ENCODE data around the gene SLF2.
"Not testable (repeated sequence)": the region's sequence is repeated elsewhere in the genome, so short reads cannot be mapped to it uniquely, and the experiment has no call there.

SLF2 gene

DNA sequence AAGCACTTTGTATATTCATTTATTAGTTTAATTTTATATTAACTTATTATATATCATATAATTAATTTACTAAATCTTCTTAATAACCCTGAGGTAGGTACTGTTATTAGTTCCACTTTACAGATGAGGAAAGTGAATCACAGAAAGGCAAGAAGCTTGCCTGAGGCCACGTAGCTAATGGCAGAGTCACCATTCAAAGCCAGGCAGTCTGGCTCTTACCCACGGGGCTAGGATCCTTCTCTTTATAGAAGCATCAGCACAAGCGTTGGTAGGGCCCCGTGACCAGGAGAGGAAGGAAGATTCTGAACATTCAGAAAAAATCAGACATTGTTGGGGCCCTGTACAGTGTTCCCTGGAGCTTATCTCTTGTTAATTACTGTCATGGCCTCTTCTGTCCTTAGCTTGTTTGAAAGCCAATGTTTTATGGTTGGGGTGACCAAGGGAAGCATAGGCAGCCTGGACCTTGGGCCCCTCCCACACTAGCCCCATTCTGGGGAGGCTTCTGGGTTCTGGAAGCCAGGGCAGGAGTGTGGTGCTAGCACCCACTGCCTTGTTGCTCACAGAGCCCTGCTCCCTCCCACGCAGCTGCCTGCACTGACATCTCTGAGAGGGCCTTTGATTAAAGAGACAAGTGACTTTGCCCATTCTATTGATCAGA is 31.1 kb upstream of the SLF2 start:
- DNase-seq, result no peak

DNA sequence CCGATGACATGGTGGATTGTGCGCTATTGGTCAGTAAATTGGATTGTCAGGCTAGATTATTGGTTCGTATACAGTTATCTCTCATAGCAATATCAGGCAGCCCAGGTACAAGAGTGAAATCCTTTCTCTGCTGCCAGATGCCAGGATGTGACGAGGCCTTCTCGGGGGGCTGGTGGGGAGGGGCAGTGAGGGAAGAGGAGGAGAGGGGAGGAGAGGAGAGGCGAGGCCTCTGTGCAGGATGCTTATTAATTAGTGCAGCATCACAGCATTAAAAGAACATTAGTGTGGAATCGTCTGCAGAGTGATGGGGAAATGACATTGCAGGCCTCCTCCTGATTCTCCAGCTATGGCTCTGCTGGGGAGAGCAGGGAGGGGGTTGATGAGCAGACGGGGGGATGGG is 30.5 kb upstream of the SLF2 start:
- DNase-seq, result no peak

DNA sequence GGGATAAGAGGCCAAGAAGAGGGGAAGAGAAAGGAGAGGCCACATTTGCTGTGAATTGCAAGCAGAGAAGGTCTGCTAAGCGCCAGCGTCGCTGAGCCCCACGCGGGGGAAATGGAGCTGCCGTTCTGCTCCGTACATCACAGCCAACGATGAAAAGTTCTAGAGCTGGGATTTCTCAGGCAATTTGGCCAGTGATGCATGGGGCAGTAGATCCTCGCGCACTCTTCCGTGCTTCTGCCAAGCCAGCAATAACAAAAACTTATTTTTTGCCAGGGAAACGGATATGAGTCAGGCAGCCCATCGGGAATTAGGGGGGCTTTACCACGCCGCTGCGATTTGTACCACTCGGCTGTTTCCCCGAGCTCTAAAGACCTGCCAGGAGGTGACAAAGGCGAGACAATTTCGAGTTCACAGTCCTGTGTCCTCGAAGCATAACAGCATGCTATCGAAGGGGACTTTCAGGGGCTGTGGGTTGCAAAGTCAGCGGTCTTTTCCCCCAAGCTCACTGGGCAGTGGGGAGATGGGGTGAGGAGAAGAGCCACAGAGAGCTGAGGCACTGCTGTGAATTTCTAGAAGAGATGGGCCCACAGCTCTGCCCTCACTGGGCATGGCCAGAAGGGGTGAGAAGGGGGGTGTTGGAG is 30.0 kb upstream of the SLF2 start:
- no peak for DNase-seq

DNA sequence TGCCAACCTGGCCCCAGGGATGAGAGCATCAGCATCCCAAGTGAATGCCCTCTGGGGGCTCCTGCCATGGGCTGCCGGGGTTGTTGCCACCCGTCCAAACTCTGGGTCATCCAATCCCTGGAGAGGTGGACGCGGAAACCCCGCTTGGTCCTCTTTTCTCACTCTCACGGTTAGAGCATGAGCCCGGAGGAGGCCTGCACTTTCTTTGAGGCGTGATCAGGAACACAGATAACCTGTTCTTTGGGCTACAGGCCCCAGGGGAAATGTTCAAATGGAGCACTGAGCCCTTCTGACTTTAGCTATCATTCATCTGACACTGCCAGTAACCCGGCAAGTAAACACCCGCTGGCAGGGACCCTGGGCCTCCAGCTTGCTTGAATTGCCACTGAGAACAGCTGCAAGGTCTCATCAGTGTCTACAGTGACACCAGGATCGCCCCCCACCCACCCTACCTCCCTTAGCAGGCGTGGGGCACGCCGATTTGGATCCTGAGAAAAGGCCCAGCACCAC is 29.4 kb upstream of the SLF2 start:
- DNase-seq, result no peak

DNA sequence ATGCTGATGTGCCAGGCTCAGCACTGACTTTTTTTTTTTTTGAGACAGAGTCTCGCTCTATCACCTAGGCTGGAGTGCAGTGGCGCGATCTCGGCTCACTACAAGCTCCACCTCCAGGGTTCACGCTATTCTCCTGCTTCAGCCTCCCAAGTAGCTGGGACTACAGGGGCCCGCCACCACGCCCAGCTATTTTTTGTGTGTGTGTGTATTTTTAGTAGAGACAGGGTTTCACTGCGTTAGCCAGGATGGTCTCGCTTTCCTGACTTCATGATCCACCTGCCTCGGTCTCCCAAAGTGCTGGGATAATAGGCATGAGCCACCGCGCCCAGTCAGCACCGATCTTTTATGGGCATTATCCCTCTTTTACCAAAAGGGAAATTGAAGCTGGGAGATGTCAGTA is 27.2 kb upstream of the SLF2 start:
- not testable (repeated sequence) for DNase-seq

DNA sequence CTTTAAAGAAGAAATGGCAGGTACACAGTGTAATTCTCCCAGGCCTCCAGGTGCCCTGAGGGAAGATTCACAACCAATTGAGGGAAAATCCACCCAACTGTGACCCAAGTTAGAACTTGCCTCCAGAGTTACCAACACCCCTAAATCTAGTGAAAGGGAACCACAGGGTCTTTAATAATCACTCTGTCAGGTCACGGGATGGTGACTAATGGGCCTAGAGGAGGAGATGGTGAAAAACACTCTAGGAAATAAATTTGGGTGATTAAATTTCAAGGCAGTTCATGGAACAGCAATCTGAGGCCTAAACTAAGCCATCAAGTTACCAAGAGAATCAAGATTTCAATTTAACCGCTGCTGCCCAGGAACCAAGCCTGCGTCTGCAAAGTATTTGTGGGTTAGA is 26.7 kb upstream of the SLF2 start:
- no peak for DNase-seq

DNA sequence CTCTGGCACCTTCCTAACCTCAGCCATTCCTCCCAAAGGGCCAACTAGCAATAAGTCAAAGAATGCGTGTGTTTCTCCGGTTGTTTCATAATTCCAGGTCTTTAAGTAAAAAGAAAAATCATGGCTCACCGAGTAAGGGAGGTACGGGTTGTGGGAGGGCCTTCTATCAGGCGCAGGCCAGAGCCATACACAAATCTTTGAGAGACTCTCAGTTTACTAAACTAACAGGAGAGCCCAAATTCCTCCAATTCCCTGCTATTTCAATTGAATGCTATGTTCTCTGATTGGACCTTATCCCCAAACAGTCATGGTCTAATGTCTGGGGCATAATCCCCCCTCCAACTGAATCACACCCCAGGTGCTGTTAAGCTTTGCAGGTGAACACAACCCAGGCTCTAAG is 26.2 kb upstream of the SLF2 start:
- no peak for DNase-seq

DNA sequence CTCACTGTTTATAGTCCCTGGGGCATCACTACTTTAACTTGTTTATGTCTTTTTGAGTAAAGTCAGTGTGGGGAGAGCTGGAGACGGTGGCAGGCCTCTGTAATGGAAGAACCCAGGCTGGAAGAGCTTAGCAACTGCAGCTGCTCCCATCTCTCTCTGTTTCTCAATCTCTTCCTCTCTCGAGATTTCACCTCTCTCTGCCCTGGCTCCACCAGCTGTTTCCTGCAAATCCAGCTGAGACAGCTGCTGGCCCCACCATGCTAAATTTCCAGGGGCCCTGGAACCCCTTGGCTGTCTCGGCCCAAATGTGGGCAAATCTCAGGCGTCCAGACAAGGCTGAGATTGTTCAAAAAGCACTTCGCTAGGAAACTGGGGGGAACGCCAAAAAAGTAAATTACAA is 25.8 kb upstream of the SLF2 start:
- no peak for DNase-seq

DNA sequence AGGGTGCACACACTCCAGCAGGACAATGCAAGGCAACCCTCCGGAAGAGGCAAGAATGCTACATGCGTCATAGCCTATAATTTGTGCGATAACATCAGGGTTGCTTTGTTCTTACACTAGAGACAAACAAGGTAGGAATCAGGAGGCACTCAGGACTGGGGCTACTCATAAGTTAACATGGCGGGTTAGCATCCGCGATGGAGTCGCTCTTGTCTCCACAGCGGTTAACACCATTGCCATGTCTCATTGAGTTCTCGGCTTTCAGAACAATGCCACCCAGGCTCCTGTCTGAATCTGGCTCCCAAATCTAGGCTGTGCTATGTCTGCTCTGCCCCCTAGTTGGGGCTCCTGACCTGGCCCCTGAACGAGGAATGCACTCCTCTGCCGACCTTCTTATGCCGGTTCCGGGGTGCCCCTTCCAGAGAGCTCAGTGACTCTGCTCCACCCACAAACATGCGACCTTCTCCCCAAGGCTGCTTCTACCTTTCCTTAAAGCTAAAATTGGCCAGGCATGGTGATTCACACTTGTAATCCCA is 24.9 kb upstream of the SLF2 start:
- no peak for DNase-seq

DNA sequence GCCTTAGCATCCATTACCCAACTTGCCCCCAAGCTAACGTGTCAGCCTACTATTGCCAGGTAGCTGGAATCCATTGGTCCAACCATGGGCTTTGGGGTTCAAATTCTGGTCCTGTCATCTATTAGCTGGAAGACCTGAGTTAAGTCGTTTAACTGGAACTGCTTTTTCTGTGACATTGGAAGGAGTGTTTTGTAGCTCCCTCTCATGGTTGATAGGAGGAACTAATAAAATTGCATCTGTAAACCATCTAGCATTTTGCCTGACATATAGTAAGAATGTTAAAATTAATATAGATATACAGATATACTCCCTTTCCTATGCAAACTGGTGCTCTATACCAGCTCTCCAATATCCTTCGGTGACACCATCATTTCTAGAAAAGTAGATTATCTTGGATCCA is 23.8 kb upstream of the SLF2 start:
- DNase-seq, result no peak

DNA sequence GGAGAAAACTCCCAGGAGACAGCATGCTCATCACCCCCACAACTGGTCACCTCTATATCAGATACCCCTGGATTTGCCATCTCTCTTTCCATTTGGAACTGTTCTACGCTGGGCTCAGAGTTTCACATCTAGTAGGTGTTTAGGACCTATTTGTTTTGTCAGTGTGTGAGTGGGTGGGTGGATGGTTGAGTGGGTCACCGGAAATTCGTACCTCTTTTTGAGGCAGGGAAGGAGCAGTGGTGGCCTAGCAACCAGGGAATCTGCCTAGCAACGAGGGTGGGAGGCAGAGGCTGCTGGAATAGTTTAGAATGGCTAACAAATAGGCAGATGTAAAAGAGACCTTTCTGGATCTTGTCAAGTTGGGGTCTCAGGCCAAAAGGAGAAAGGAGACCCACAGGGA is 23.2 kb upstream of the SLF2 start:
- DNase-seq, result no peak

DNA sequence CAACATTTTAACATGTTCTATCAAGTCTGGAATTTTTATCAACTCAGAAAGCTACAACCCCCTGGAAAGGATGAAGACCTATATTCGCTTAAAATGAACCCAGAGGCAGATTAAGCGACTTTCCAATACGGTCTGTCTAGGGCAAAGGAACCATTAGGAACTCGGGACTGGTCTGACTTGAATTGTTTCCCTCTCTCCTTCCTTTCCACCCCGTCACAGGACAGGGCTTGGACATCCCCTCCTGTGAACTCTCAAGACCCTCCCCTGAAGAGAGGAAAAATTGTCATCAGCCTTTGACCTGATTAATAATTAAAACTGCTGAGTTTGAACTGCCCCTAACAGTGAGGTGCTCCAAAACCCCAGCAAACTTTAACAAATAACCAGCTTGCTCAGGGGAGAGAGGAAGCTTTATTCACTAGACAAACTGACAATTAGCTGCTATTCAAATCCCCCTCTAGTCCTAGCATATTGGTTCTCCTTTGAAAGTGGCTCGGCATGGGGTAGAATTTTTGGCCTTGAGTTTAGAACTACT is 22.6 kb upstream of the SLF2 start:
- no peak for DNase-seq

DNA sequence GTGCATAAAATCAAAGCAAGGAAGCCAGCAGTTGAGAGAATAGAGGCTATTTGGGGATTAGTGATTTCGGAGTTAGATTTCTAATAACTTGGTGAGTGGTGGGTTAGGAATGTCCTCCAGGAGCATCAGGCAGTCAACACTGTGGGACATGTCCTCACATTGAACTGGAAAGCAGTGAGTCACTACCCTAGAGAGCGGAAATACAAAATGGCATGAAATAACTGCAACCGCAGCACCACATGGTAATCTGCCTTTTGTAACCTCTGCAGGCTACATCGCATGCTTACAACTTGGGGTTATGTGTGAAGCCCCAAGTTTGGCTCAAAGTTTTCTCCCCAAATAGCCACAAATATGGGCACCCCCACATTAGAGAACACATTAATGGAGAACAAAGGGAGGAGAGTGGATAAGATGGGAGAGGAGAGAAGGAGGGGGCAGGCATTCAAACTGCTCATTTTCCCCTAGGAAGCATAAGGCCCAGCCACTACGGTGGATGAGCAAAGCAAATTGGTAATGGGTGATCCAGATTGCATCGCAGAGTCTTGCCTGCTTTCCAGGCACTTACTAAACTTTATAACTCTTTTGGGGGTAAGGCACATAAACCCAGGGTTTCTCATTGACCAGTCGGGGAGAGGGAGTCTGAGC is 22.0 kb upstream of the SLF2 start:
- no peak for DNase-seq

DNA sequence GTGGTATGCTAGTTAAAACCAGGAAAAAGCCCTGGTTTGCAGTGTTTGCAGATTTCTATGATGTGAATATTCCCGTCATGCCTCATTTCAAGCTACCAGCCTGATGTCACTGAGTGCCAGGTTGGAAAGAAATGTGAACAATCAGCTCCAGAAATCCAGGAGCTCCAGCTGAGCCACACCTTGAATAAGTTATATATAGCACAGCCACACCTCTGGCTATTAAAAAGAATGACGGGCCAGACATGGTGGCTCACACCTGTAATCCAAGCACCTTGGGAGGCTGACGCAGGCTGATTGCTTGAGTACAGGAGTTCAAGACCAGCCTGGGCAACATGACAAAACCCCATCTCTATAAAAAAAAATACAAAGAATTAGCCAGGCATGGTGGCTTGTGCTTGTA is 18.7 kb upstream of the SLF2 start:
- DNase-seq, result no peak

DNA sequence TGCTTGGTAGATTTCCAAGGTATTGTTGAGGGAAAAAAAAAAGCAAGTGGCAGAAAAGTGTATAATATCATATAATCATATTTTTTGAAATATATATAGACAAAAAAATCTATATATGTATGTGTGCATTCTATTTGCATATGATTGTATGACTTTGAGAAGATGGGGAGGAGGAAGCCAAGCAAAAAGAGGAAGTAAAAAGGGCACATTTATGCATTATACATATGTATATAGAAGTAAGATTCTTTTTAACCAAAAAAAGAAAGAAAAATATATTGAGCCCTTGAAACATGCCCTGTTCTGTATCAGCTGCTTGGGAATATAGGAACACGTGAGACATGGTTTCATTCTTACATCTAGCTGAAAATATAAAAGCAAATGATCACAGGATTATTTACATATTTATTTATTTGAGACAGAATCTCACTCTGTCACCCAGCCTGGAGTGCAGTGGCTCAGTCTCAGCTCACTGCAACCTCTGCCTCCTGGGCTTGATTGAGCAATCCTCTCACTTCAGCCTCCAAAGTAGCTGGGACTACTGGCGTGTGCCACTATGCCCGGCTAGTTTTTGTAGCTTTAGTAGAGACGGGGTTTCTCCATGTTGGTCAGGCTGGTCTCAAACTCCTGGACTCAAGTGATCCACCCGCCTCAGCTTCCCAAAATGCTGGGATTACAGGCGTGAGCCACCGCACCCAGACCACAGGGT is 18.0 kb upstream of the SLF2 start:
- DNase-seq, result no peak

DNA sequence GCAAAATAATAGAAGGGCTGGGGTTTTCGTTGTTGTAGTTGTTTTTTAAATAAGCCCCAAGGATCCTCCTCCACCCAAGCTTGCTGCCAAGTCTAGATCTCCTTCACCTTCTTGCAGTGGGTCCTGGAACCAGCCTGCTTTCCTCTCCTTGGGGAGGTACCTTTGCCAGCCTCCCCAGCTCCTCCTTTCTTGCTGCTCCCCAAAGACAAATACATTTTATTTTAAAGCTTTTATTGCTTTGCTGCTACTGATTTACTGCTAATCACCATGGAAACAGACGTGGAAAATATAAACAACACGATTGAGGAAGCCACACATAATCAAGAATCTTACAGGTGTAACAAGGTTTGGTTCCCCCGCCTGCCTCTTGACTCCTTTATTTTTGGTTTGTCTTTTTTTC is 17.4 kb upstream of the SLF2 start:
- no peak for DNase-seq

DNA sequence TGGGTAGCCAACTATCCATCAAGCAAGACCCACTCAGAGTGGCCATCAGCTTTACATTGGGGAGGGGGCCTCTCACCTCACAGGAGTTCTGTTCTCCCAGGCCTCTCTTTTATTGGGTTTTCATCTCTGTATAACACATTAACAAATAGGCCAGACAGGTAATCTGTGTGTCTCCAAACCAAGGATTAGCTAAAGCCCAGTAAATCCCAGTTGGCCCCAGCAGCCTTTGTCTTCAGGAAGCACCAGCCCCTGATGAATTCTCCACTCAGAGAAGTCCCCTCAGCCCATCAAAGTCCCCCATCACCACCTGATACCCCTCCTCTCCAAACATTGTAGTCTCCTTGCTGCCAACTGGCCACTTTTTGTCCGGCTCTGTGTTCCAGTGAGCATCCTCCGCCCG is 16.9 kb upstream of the SLF2 start:
- no peak for DNase-seq

DNA sequence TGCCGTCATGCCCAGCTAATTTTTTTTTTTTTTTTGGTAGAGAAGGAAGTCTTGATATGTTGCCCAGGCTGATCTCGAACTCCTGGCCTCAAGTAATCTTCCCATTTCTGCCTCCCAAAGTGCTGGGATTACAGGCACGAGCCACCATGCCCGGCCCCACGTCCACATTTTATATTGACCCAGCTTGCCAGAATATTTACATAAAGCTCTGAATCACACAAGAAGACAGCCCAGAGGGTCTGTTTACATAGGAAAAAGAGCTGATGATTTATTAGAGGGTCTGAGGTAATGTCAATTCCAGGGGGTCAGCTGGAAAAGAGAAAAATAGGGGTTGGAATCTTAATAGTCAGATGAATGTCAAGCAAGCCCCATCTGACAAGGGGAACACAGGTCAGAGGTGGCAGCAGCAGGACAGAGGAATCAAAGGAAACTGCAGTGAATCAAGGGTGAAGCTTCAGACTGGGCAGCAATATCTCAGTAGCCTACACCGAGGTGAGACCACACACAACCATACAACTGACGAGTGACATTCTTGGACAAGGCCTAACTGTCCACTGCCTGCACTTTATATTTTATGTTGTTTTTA is 15.8 kb upstream of the SLF2 start:
- DNase-seq, result no peak

DNA sequence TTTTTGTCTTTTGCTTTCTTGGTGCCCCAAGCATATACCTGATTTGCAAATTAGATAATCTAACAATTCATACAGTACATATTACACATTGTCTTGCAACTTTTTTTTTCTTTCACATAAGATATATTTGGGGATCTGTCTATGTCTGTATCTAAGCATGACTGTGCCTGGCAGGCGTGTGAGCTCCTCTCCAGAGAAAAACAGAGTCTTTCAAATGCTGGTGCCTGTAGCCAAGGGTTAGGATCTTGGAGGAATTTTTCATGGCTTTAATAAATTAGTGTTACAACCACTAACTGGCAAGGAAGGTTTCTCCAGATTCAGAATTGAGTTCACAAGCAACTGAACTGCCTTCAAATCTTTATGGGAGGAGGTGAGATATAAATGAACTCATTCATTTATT is 14.8 kb upstream of the SLF2 start:
- DNase-seq, result no peak

DNA sequence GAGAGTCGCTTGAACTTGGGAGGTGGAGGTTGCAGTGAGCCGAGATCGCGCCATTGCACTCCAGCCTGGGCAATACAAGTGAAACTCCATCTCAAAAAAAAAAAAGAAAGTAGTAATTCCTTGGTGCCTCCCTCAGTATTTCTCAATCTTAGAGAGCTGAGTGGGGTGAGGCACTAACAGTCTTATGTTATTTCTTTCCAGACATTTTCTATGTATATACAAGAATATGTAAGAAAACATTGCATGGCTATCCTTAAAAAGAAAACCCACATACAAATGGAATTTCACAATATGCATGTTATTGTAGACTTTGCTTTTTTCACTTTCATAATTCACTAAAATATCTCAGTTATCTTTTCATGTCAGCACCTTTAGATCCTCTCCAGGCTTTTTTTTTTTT is 13.6 kb upstream of the SLF2 start:
- no peak for DNase-seq

DNA sequence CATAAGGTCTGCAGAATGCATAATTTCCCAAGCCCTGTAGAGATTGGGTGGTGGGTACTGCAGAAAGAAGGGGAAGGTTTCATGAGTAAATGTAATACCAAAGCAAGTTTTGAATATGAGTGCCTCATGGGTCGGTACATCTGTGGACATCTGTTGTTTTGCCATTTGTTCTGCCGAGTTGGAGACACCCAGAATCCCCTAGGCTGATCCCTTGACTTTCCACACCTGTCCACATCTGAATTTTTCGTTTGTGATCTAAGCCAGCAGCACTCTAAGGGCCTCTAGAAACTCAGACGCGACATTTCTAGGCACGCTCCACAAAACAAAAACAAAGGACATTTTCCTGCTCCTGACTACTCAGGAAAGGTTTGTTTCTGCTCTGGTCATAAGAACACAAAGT is 11.7 kb upstream of the SLF2 start:
- no peak for DNase-seq

DNA sequence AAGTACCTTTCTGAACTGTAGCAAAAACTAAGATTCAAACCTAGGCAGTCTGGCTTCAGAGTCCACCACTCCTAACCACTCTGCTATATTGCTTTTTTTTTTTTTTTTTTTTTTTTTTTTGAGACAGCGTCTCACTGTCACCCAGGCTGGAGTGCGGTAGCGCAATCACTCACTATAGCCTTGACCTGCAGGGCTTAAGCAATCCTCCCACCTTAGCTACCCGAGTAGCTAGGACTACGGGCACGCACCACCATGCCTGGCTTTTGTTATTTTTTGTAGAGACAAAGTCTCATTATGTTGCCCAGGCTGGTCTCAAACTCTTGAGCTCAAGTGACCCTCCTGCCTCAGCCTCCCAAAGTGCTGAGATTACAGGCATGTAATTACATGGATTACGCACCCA is 10.1 kb upstream of the SLF2 start:
- DNase-seq, result no peak

DNA sequence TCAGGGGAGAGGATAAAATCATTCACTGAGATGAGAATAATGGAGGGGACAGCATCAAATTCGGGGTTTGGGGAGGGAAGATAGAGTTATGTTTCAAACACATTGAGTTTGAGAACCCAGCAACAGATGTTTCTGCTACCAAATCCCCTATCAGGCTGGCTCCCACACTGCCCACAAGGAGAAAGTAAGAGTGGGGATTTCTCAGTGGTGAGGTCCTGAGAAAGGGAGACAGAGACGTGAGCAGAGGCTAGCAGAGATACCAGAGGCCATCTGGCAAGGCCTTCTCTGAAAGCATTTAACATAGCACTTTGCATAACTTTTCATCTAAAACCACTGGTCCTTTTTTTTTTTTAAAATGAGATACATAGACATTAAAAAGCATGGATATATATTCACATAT is 7.8 kb upstream of the SLF2 start:
- no peak for DNase-seq
